WTC11 (cell line): ENCODE results near the gene INTS4.

ENCODE experiments used
- CREM ChIP-seq: sonication (generic); formaldehyde crosslinking; IDR thresholded peaks from 2 replicates; pipeline ENCODE4 v1.8.1; 2022; ENCODE audit warnings: mild to moderate bottlenecking, missing genetic modification reagents, moderate library complexity
- ELF4 ChIP-seq: sonication (generic); formaldehyde crosslinking; IDR thresholded peaks from 2 replicates; pipeline ENCODE4 v1.8.1; 2022; ENCODE audit warnings: low read depth, mild to moderate bottlenecking, moderate library complexity, missing genetic modification reagents
- TP53 ChIP-seq: sonication (generic); formaldehyde crosslinking; IDR thresholded peaks from 2 replicates; pipeline ENCODE4 v1.8.1; 2023; ENCODE audit warnings: mild to moderate bottlenecking, missing genetic modification reagents
- ZNF121 ChIP-seq: sonication (generic); formaldehyde crosslinking; IDR thresholded peaks from 2 replicates; pipeline ENCODE4 v1.8.0; 2023; ENCODE audit warnings: missing genetic modification reagents
- TF ChIP-seq, protein P1 (sequence below): fragments of 200-600 bp; IDR thresholded peaks from 2 replicates; pipeline ENCODE4 v1.8.0; 2022; ENCODE audit warnings: antibody characterized with exemption
- TF ChIP-seq, protein P2 (sequence below): sonication (generic); formaldehyde crosslinking; IDR thresholded peaks from 2 replicates; pipeline ENCODE4 v1.8.0; 2022; ENCODE audit warnings: mild to moderate bottlenecking, missing genetic modification reagents

DNA sequence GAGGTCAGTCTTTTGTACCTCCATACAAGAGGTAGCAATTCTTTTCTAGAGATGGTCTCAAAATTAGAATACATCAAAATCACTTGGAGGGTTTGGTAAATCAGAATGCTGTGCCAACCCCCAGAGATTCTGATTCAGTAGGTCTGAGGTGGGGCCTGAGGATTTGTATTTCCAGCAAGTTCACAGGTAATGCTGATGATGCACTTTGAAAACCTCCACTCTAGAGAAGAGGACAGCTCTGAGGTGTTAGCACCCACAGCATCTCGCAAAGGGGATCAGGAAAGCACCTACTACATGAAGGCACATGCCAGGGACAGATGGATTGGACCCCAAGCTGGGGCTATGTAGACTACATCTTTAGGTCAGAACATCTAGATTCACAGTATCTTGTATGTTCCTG is 21.4 kb upstream of the INTS4 start:
- TF ChIP-seq ZNF121 (no peak), ELF4 (CRISPR knock-in tag) (no peak), CREM (CRISPR knock-in tag) (no peak), TP53 (CRISPR knock-in tag) (no peak)
- TF ChIP-seq, protein P1, sequence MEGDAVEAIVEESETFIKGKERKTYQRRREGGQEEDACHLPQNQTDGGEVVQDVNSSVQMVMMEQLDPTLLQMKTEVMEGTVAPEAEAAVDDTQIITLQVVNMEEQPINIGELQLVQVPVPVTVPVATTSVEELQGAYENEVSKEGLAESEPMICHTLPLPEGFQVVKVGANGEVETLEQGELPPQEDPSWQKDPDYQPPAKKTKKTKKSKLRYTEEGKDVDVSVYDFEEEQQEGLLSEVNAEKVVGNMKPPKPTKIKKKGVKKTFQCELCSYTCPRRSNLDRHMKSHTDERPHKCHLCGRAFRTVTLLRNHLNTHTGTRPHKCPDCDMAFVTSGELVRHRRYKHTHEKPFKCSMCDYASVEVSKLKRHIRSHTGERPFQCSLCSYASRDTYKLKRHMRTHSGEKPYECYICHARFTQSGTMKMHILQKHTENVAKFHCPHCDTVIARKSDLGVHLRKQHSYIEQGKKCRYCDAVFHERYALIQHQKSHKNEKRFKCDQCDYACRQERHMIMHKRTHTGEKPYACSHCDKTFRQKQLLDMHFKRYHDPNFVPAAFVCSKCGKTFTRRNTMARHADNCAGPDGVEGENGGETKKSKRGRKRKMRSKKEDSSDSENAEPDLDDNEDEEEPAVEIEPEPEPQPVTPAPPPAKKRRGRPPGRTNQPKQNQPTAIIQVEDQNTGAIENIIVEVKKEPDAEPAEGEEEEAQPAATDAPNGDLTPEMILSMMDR, result no peak
- TF ChIP-seq, protein P2, sequence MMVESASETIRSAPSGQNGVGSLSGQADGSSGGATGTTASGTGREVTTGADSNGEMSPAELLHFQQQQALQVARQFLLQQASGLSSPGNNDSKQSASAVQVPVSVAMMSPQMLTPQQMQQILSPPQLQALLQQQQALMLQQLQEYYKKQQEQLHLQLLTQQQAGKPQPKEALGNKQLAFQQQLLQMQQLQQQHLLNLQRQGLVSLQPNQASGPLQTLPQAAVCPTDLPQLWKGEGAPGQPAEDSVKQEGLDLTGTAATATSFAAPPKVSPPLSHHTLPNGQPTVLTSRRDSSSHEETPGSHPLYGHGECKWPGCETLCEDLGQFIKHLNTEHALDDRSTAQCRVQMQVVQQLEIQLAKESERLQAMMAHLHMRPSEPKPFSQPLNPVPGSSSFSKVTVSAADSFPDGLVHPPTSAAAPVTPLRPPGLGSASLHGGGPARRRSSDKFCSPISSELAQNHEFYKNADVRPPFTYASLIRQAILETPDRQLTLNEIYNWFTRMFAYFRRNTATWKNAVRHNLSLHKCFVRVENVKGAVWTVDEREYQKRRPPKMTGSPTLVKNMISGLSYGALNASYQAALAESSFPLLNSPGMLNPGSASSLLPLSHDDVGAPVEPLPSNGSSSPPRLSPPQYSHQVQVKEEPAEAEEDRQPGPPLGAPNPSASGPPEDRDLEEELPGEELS, result no peak
